IMR-90 (cell line): ENCODE measurements around the gene BTBD2. TPM values are rescaled to one million over a fixed set of nuclear protein-coding genes. Genes with fewer than 3 reads are reported as not detected.

Experiments
- ATAC-seq: fragments of 200-7000 bp; cut with Tn5 transposase; 2 replicates; pipeline ENCODE4 v1.9.1; 2020; ENCODE audit warnings: low read depth, mild to moderate bottlenecking, moderate library complexity
- BruUV-seq: library from RNA; stranded (reverse); fragments of 400-500 nt; replicated peaks from 2 replicates; lab custom pipeline; 2021; lab: Mats Ljungman, UMichigan
- CTCF ChIA-PET: fragments of 300-600 bp; formaldehyde crosslinking; extraction: SDS; loops from one replicate; lab custom pipeline; 2021; ENCODE audit warnings: antibody characterized with exemption; lab: Yijun Ruan, JAX
- POLR2A ChIA-PET: fragments of 300-600 bp; sonication (Branson Sonifier 250); formaldehyde crosslinking; loops from one replicate; lab custom pipeline; 2022; ENCODE audit warnings: antibody characterized with exemption; ENCODE audit not compliant: unreplicated experiment; lab: Charles Lee
- DNase-seq: peaks from one replicate; pipeline ENCODE4 v3.0.0; 2013
- H2AFZ ChIP-seq: replicated peaks from 2 replicates; pipeline ENCODE3; 2013; ENCODE audit warnings: low read length, mild to moderate bottlenecking; ENCODE audit not compliant: poor library complexity
- H2AK5ac ChIP-seq: 2 replicates; pipeline ENCODE4 v1.6.1; 2013; ENCODE audit warnings: low read depth, low read length, inconsistent platforms
- H2AK9ac ChIP-seq: replicated peaks from 2 replicates; pipeline ENCODE3; 2013; ENCODE audit warnings: mild to moderate bottlenecking, low read depth, low read length, moderate library complexity; ENCODE audit not compliant: poor library complexity
- H2BK120ac ChIP-seq: 2 replicates; pipeline ENCODE4 v1.6.1; 2013; ENCODE audit warnings: low read depth, low read length, inconsistent platforms
- H2BK15ac ChIP-seq: 3 replicates; pipeline ENCODE4 v1.6.1; 2013; ENCODE audit warnings: low read depth, low read length, inconsistent platforms
- H2BK20ac ChIP-seq: 2 replicates; pipeline ENCODE4 v1.6.1; 2013; ENCODE audit warnings: low read depth, mild to moderate bottlenecking, inconsistent platforms, low read length, moderate library complexity
- H2BK5ac ChIP-seq: 2 replicates; pipeline ENCODE4 v1.6.1; 2013; ENCODE audit warnings: mild to moderate bottlenecking, low read depth, low read length, inconsistent platforms; ENCODE audit not compliant: poor library complexity, severe bottlenecking
- H3K14ac ChIP-seq: replicated peaks from 2 replicates; pipeline ENCODE4 v1.6.1; 2013; ENCODE audit warnings: low read depth, low read length, inconsistent platforms
- H3K18ac ChIP-seq: 2 replicates; pipeline ENCODE4 v1.6.1; 2013; ENCODE audit warnings: low read depth, low read length, control low read depth
- H3K23ac ChIP-seq: 2 replicates; pipeline ENCODE4 v1.6.1; 2013; ENCODE audit warnings: low read depth, low read length, inconsistent platforms
- H3K27ac ChIP-seq: 2 replicates; pipeline ENCODE4 v1.5.1; 2013; ENCODE audit warnings: mild to moderate bottlenecking, control low read depth, low read length; ENCODE audit not compliant: insufficient read depth
- H3K27me3 ChIP-seq: 2 replicates; pipeline ENCODE4 v1.6.1; 2013; ENCODE audit warnings: low read length; ENCODE audit not compliant: control insufficient read depth, insufficient read depth
- H3K36me3 ChIP-seq: 2 replicates; pipeline ENCODE4 v1.6.1; 2013; ENCODE audit warnings: low read length, mixed read lengths; ENCODE audit not compliant: control insufficient read depth, insufficient read depth
- H3K4ac ChIP-seq: 2 replicates; pipeline ENCODE4 v1.6.1; 2013; ENCODE audit warnings: low read depth, low read length, inconsistent platforms
- H3K4me1 ChIP-seq: 2 replicates; pipeline ENCODE4 v1.6.1; 2013; ENCODE audit warnings: low read length, mixed read lengths; ENCODE audit not compliant: control insufficient read depth, insufficient read depth
- H3K4me2 ChIP-seq: 2 replicates; pipeline ENCODE4 v1.6.1; 2013; ENCODE audit warnings: low read depth, mild to moderate bottlenecking, control low read depth, low read length, moderate library complexity
- H3K4me3 ChIP-seq: 2 replicates; pipeline ENCODE4 v1.5.1; 2013; ENCODE audit warnings: low read depth, mild to moderate bottlenecking, control low read depth, low read length, moderate library complexity; ENCODE audit not compliant: insufficient read depth
- H3K56ac ChIP-seq: 2 replicates; pipeline ENCODE4 v1.6.1; 2013; ENCODE audit warnings: low read length, inconsistent platforms; ENCODE audit not compliant: insufficient read depth; ENCODE audit errors: extremely low read depth
- H3K79me1 ChIP-seq, 2 experiments: 2 replicates each; pipeline ENCODE4 v1.6.1; 2013; ENCODE audit warnings: low read length in 2 of 2, inconsistent platforms in 1 of 2, low read depth in 1 of 2
- H3K9ac ChIP-seq: 2 replicates; pipeline ENCODE4 v1.6.1; 2013; ENCODE audit warnings: low read depth, low read length, control low read depth
- H3K9me1 ChIP-seq: 2 replicates; pipeline ENCODE4 v1.6.1; 2013; ENCODE audit warnings: low read length, inconsistent platforms; ENCODE audit not compliant: insufficient read depth
- H3K9me3 ChIP-seq: 2 replicates; pipeline ENCODE4 v1.6.1; 2013; ENCODE audit warnings: low read length; ENCODE audit not compliant: control insufficient read depth, insufficient read depth
- H4K20me1 ChIP-seq: 2 replicates; pipeline ENCODE4 v1.6.1; 2013; ENCODE audit warnings: low read length, inconsistent platforms; ENCODE audit not compliant: insufficient read depth
- H4K5ac ChIP-seq: 2 replicates; pipeline ENCODE4 v1.6.1; 2013; ENCODE audit warnings: mild to moderate bottlenecking, low read depth, low read length, control low read depth
- H4K8ac ChIP-seq, 2 experiments: 2 replicates each; pipeline ENCODE4 v1.6.1; 2013; ENCODE audit warnings: low read depth in 2 of 2, low read length in 2 of 2, control low read depth in 1 of 2, inconsistent platforms in 1 of 2
- H4K91ac ChIP-seq: 2 replicates; pipeline ENCODE4 v1.6.1; 2013; ENCODE audit warnings: low read depth, low read length, inconsistent platforms; ENCODE audit not compliant: insufficient read depth
- BHLHE40 ChIP-seq: fragments of 150-350 bp; IDR thresholded peaks from 2 replicates; pipeline ENCODE4 v1.6.1; 2016; ENCODE audit warnings: mild to moderate bottlenecking, low read depth, low read length
- CEBPB ChIP-seq: IDR thresholded peaks from 2 replicates; pipeline ENCODE4 v1.6.1; 2012; ENCODE audit warnings: low read depth, low read length, improper control_type of control experiment
- CHD1 ChIP-seq: IDR thresholded peaks from 2 replicates; pipeline ENCODE4 v1.6.1; 2012; ENCODE audit warnings: low read depth, low read length, improper control_type of control experiment
- FOS ChIP-seq: fragments of 150-350 bp; IDR thresholded peaks from 2 replicates; pipeline ENCODE4 v1.6.1; 2016; ENCODE audit warnings: low read depth, low read length
- MAFK ChIP-seq: IDR thresholded peaks from 2 replicates; pipeline ENCODE4 v1.6.1; 2012; ENCODE audit warnings: low read depth, low read length, improper control_type of control experiment
- MAZ ChIP-seq: IDR thresholded peaks from 2 replicates; pipeline ENCODE4 v1.6.1; 2012; ENCODE audit warnings: low read depth, mild to moderate bottlenecking, low read length, improper control_type of control experiment, moderate library complexity, borderline replicate concordance
- MXI1 ChIP-seq: IDR thresholded peaks from 2 replicates; pipeline ENCODE4 v1.6.1; 2012; ENCODE audit warnings: low read depth, mild to moderate bottlenecking, low read length, moderate library complexity, borderline replicate concordance
- NFE2L2 ChIP-seq: fragments of 150-350 bp; IDR thresholded peaks from 2 replicates; pipeline ENCODE4 v1.6.1; 2016; ENCODE audit warnings: low read depth, mild to moderate bottlenecking, low read length
- POLR2A ChIP-seq: IDR thresholded peaks from 2 replicates; pipeline ENCODE4 v1.6.1; 2012; ENCODE audit warnings: mild to moderate bottlenecking, low read depth, low read length
- RAD21 ChIP-seq: IDR thresholded peaks from 2 replicates; pipeline ENCODE4 v1.6.1; 2012; ENCODE audit warnings: low read length, improper control_type of control experiment
- RCOR1 ChIP-seq: IDR thresholded peaks from 2 replicates; pipeline ENCODE4 v1.6.1; 2012; ENCODE audit warnings: mild to moderate bottlenecking, low read length, improper control_type of control experiment; ENCODE audit not compliant: insufficient replicate concordance
- RFX5 ChIP-seq: IDR thresholded peaks from 2 replicates; pipeline ENCODE4 v1.8.0; 2012; ENCODE audit warnings: low read depth, mild to moderate bottlenecking, low read length, moderate library complexity
- SMC3 ChIP-seq: fragments of 150-350 bp; IDR thresholded peaks from 2 replicates; pipeline ENCODE4 v1.6.1; 2016; ENCODE audit warnings: low read depth, mild to moderate bottlenecking, antibody characterized with exemption, low read length, moderate library complexity
- WGBS, 2 experiments: methylation state at CpG; one replicate each; pipeline versions ENCODE4 v1.1.5 to v1.1.7; 2013; ENCODE audit warnings: missing lambda C conversion rate in 2 of 2; ENCODE audit not compliant: insufficient read length in 1 of 2; ENCODE audit errors: extremely low coverage in 2 of 2; 5-methylcytosine and 5-hydroxymethylcytosine counted together
- dilution Hi-C: fragments of 300-500 bp; cut with HindIII; formaldehyde crosslinking; loops from one replicate; pipeline ENCODE4 v1.14.3; 2018; ENCODE audit warnings: low sequenced_read_pairs; ENCODE audit not compliant: unreplicated experiment
- in situ Hi-C: fragments of 300-500 bp; cut with MboI; formaldehyde crosslinking; loops from 3 replicates; pipeline ENCODE4 v1.14.3; 2019; ENCODE audit warnings: low sequenced_read_pairs, inconsistent platforms, mixed read lengths
- intact Hi-C: fragments of 100-400 bp; cut with micrococcal nuclease; formaldehyde crosslinking; loops from 2 replicates; pipeline ENCODE4 v1.10.0; 2022
- polyA plus RNA-seq, 3 experiments: library from polyadenylated mRNA; depleted of rRNA; stranded (reverse); fragments of >200 nt; gene quantifications; 2 replicates each; pipeline ENCODE4 v1.2.3, GENCODE V29; 2012; ENCODE audit warnings: low replicate concordance in 1 of 3
- total RNA-seq: library from RNA; depleted of rRNA; stranded (reverse); fragments of >200 nt; gene quantifications from 2 replicates; pipeline ENCODE4 v1.2.3, GENCODE V29; 2012
- TF ChIP-seq, protein P1 (sequence below): conservative IDR thresholded peaks from 2 replicates; pipeline ENCODE4 v1.5.1; 2012; ENCODE audit warnings: mild to moderate bottlenecking, low read depth, low read length, improper control_type of control experiment
- TF ChIP-seq, protein P2 (sequence below): fragments of 150-350 bp; IDR thresholded peaks from 2 replicates; pipeline ENCODE4 v1.6.1; 2016; ENCODE audit warnings: low read depth, mild to moderate bottlenecking, low read length, moderate library complexity, borderline replicate concordance
- TF ChIP-seq, protein P3 (sequence below): fragments of 150-350 bp; IDR thresholded peaks from 2 replicates; pipeline ENCODE4 v1.6.1; 2017; ENCODE audit warnings: mild to moderate bottlenecking, antibody characterized with exemption, low read length, low read depth

Gene BTBD2
- total and polyA plus RNA-seq, 2 of the 4 experiments (the other 2 are of a cell fraction): 24.4 to 65.7 TPM

DNA sequence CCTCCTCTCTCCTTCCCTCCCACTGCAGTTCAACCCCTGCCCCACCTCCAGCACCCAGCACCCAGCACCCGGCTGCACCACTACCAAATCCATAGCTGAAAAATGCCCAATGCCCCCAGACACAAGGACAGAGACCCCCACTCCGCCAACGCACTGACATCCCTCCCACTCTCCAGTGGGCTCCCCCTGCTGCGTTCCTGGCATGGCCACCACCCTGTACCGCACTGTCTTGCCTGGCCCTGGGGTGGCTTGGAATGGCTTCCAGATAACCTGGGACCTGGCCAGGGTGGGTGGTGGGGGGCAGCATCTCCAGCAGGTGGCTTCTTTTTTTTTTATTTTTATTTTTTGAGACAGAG, 41.3 kb upstream of the BTBD2 start:
- no TSS peak for BruUV-seq
- Histone ChIP-seq H4K91ac (peak overlapping the region; percentile 84), H3K56ac (no peak overlapping the region), H2BK20ac (peak overlapping the region; percentile 62), H3K4me3 (no peak overlapping the region), H3K23ac (no peak overlapping the region), H3K4ac (peak overlapping the region; percentile 95), H2BK120ac (peak overlapping the region; percentile 95), H2AFZ (peak overlapping the region; percentile 86), H3K79me1 (peaks cover 5 to 34% of the 10 kb centered on the region in 2 experiments; a peak in 3 of 4 replicates), H3K4me1 (peaks cover 27% of the 10 kb centered on the region), H2BK15ac (peak overlapping the region; percentile 90; the same call in 1 of the 3 replicates), H3K27me3 (no peaks in the 10 kb centered on the region), H2AK5ac (peak overlapping the region; percentile 99), H3K14ac (no peak overlapping the region; the same call in 1 of the 2 replicates), H3K27ac (peak overlapping the region; percentile 61), H4K5ac (peak overlapping the region; percentile 91), H3K36me3 (no peaks in the 10 kb centered on the region), H3K9me1 (peaks cover 8% of the 10 kb centered on the region), H4K20me1 (no peaks in the 10 kb centered on the region), H4K8ac (peak overlapping the region; percentile 87 to 94; a peak in 3 of 4 replicates), H3K4me2 (no peak overlapping the region), H2BK5ac (peak overlapping the region; percentile 77), H3K18ac (peak overlapping the region; percentile 21; the same call in 1 of the 2 replicates), H3K9ac (no peak overlapping the region), H2AK9ac (peak overlapping the region; percentile 89), H3K9me3 (no peaks in the 10 kb centered on the region)
- CTCF ChIA-PET: no interaction called here
- POLR2A ChIA-PET: no interaction called here
- 56% methylated on average over 1 of the region's 5 CpGs; no CpG with 5 or more reads in 1 of the 2 experiments for WGBS, 2 experiments
- DNase-seq (no peak), ATAC-seq (no peak)
- in situ Hi-C loops: no loop called here
- intact Hi-C loops: no loop called here
- dilution Hi-C loops: no loop called here
- TF ChIP-seq MAZ (no peak), MAFK (no peak), FOS (no peak), CEBPB (no peak), RCOR1 (no peak), NFE2L2 (no peak), MXI1 (no peak), BHLHE40 (no peak), POLR2A (no peak), RFX5 (no peak), CHD1 (no peak), RAD21 (no peak), SMC3 (no peak)
- TF ChIP-seq, protein P1, sequence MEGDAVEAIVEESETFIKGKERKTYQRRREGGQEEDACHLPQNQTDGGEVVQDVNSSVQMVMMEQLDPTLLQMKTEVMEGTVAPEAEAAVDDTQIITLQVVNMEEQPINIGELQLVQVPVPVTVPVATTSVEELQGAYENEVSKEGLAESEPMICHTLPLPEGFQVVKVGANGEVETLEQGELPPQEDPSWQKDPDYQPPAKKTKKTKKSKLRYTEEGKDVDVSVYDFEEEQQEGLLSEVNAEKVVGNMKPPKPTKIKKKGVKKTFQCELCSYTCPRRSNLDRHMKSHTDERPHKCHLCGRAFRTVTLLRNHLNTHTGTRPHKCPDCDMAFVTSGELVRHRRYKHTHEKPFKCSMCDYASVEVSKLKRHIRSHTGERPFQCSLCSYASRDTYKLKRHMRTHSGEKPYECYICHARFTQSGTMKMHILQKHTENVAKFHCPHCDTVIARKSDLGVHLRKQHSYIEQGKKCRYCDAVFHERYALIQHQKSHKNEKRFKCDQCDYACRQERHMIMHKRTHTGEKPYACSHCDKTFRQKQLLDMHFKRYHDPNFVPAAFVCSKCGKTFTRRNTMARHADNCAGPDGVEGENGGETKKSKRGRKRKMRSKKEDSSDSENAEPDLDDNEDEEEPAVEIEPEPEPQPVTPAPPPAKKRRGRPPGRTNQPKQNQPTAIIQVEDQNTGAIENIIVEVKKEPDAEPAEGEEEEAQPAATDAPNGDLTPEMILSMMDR: no peak
- TF ChIP-seq, protein P2, sequence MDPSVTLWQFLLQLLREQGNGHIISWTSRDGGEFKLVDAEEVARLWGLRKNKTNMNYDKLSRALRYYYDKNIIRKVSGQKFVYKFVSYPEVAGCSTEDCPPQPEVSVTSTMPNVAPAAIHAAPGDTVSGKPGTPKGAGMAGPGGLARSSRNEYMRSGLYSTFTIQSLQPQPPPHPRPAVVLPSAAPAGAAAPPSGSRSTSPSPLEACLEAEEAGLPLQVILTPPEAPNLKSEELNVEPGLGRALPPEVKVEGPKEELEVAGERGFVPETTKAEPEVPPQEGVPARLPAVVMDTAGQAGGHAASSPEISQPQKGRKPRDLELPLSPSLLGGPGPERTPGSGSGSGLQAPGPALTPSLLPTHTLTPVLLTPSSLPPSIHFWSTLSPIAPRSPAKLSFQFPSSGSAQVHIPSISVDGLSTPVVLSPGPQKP: no peak
- TF ChIP-seq, protein P3, sequence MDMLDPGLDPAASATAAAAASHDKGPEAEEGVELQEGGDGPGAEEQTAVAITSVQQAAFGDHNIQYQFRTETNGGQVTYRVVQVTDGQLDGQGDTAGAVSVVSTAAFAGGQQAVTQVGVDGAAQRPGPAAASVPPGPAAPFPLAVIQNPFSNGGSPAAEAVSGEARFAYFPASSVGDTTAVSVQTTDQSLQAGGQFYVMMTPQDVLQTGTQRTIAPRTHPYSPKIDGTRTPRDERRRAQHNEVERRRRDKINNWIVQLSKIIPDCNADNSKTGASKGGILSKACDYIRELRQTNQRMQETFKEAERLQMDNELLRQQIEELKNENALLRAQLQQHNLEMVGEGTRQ: no peak
